HEK293 (cell line): Measurements from ENCODE around the gene MED17.

Experiments
- CTCF ChIA-PET: fragments of 350-600 bp; formaldehyde crosslinking; extraction: SDS; loops from one replicate; lab custom pipeline; 2021; ENCODE audit warnings: antibody characterized with exemption; lab: Yijun Ruan, JAX
- POLR2A ChIA-PET: fragments of 300-600 bp; formaldehyde crosslinking; extraction: SDS; loops from one replicate; lab custom pipeline; 2020; ENCODE audit warnings: antibody characterized with exemption, inconsistent platforms; lab: Yijun Ruan, JAX
- H3K27ac ChIP-seq: fragments of 200-500 bp; sonication (Bioruptor generic); 2 replicates; pipeline ENCODE4 v1.5.1; 2014; ENCODE audit warnings: low read depth, low read length, control low read depth, inconsistent platforms; ENCODE audit errors: extremely low read depth
- H3K36me3 ChIP-seq, 2 experiments: fragments of 200-500 bp in 1 of 2; sonication (Bioruptor generic) in 1 of 2; 1 replicate in 1 of 2; 2 replicates in 1 of 2; pipeline ENCODE4 v1.5.1; 2014 to 2017; ENCODE audit warnings: inconsistent platforms in 2 of 2, low read length in 2 of 2; ENCODE audit not compliant: control insufficient read depth in 2 of 2, insufficient read depth in 1 of 2
- H3K4me1 ChIP-seq: fragments of 200-500 bp; sonication (Bioruptor generic); 2 replicates; pipeline ENCODE4 v1.5.1; 2014; ENCODE audit warnings: mild to moderate bottlenecking, low read length, inconsistent platforms; ENCODE audit not compliant: control insufficient read depth, insufficient read depth
- H3K4me3 ChIP-seq: 2 replicates; pipeline ENCODE4 v1.5.1; 2011; ENCODE audit warnings: low read depth, mild to moderate bottlenecking, control low read depth, low read length, moderate library complexity
- H3K9me3 ChIP-seq: fragments of 200-500 bp; sonication (Bioruptor generic); 2 replicates; pipeline ENCODE4 v1.5.1; 2014; ENCODE audit warnings: low read depth, low read length, inconsistent platforms; ENCODE audit not compliant: control insufficient read depth, insufficient read depth
- GLIS1 ChIP-seq: fragments of 450-650 bp; formaldehyde crosslinking; IDR thresholded peaks from 2 replicates; pipeline ENCODE4 v1.5.1; 2016; ENCODE audit warnings: missing biosample characterization, missing genetic modification characterization
- MEIS1 ChIP-seq: sonication (generic); formaldehyde crosslinking; IDR thresholded peaks from 2 replicates; pipeline ENCODE4 v1.8.1; 2022; ENCODE audit warnings: missing genetic modification reagents, mild to moderate bottlenecking, borderline replicate concordance
- SETDB1 ChIP-seq: IDR thresholded peaks from one replicate; pipeline ENCODE4 v1.6.1; 2017; ENCODE audit warnings: mild to moderate bottlenecking, low read length, moderate library complexity, mixed read lengths; ENCODE audit not compliant: insufficient read length
- ZBTB1 ChIP-seq: fragments of 450-650 bp; formaldehyde crosslinking; IDR thresholded peaks from 2 replicates; pipeline ENCODE4 v1.5.1; 2016; ENCODE audit warnings: missing biosample characterization, missing genetic modification characterization
- ZNF169 ChIP-seq: fragments of 450-650 bp; formaldehyde crosslinking; IDR thresholded peaks from 2 replicates; pipeline ENCODE4 v1.5.1; 2016; ENCODE audit warnings: missing biosample characterization, missing genetic modification characterization
- ZNF23 ChIP-seq: fragments of 450-650 bp; formaldehyde crosslinking; IDR thresholded peaks from 2 replicates; pipeline ENCODE4 v1.5.1; 2016; ENCODE audit warnings: missing biosample characterization, missing genetic modification characterization, borderline replicate concordance
- ZNF292 ChIP-seq: fragments of 450-650 bp; formaldehyde crosslinking; IDR thresholded peaks from 2 replicates; pipeline ENCODE4 v1.5.1; 2016; ENCODE audit warnings: low read depth, missing biosample characterization, missing genetic modification characterization, borderline replicate concordance
- ZNF324 ChIP-seq: fragments of 450-650 bp; formaldehyde crosslinking; IDR thresholded peaks from 2 replicates; pipeline ENCODE4 v1.5.1; 2016; ENCODE audit warnings: missing biosample characterization, missing genetic modification characterization
- ZNF529 ChIP-seq: fragments of 450-650 bp; formaldehyde crosslinking; IDR thresholded peaks from 2 replicates; pipeline ENCODE4 v1.5.1; 2017; ENCODE audit warnings: missing genetic modification characterization, missing biosample characterization; ENCODE audit not compliant: insufficient replicate concordance
- ZNF560 ChIP-seq: fragments of 450-650 bp; formaldehyde crosslinking; IDR thresholded peaks from 2 replicates; pipeline ENCODE4 v1.5.1; 2017; ENCODE audit warnings: missing biosample characterization, missing genetic modification characterization, borderline replicate concordance
- ZNF600 ChIP-seq: fragments of 450-650 bp; formaldehyde crosslinking; IDR thresholded peaks from 2 replicates; pipeline ENCODE4 v1.5.1; 2016; ENCODE audit warnings: missing biosample characterization, missing genetic modification characterization
- ZNF623 ChIP-seq: fragments of 450-650 bp; formaldehyde crosslinking; IDR thresholded peaks from 2 replicates; pipeline ENCODE4 v1.5.1; 2016; ENCODE audit warnings: missing biosample characterization, missing genetic modification characterization
- ZSCAN30 ChIP-seq: fragments of 450-650 bp; IDR thresholded peaks from 2 replicates; pipeline ENCODE4 v1.5.1; 2018; ENCODE audit warnings: missing biosample characterization, mild to moderate bottlenecking, missing genetic modification characterization, moderate library complexity
- TF ChIP-seq, protein P1 (sequence below): fragments of 450-650 bp; formaldehyde crosslinking; IDR thresholded peaks from 2 replicates; pipeline ENCODE4 v1.5.1; 2017; ENCODE audit warnings: missing biosample characterization, missing genetic modification characterization
- TF ChIP-seq, protein P2 (sequence below): fragments of 450-650 bp; formaldehyde crosslinking; IDR thresholded peaks from 2 replicates; pipeline ENCODE4 v1.5.0; 2017; ENCODE audit warnings: missing biosample characterization, missing genetic modification characterization, borderline replicate concordance
- TF ChIP-seq, protein P3 (sequence below): fragments of 450-650 bp; formaldehyde crosslinking; IDR thresholded peaks from 2 replicates; pipeline ENCODE4 v1.5.1; 2016; ENCODE audit warnings: missing biosample characterization, missing genetic modification characterization, borderline replicate concordance

Gene MED17

DNA sequence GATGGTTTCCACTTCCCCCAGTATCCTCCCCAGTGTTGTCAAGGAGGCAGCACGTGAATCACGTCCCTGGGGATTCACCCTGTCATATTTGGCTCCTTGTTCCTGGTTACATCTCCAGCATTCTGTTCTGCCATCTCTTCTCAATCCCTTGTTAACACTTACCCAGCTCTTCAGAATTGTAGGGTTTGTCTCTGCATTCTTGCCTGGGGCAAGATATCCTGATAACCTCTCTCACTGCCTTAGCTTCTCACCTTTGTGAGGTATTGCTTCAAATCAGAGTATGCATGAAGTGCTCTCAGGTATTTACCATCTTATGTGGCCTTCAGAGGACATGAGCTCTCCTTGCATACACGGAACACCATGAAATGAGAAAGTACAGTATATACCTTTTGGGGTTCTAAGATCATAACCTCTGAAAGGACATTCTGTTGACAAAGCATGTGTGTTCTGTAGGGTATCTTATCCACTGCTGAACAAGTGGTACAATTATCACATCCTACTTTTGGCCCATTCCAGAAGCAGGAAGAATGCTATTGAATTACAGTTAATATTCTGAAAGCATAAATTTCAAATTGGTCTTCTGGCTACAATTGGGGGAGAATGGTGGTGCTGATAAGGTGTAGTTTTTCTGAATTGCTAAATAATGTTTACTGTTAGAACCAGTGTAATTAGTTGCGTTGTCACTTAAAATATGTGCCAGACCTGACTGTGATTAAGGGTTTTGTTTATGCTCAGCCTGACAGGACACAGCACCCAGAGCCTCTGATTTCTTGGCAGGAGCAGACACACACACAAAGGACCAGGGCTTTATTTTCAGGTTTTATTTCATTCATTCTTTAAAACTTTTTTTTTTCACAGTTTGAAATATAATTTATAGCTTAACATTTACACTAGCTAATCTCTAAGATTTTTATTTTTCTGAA, 33.6 kb downstream of the MED17 start:
- Histone ChIP-seq H3K36me3 (peaks cover 5 to 46% of the 10 kb centered on the region in 2 experiments; a peak in 2 of 3 replicates), H3K27ac (no peak overlapping the region), H3K4me3 (no peak overlapping the region), H3K4me1 (no peaks in the 10 kb centered on the region), H3K9me3 (no peaks in the 10 kb centered on the region)
- ChIA-PET CTCF (interaction anchor here (1.6 kb wide), 1 partner anchor 78 kb away, joined by 6 read pairs; no protein-coding TSS in a partner anchor), POLR2A (interaction anchor here (0.7 to 1.5 kb wide), 2 partner anchors 34 to 76 kb away, joined by 3 to 6 read pairs; partner anchors contain the start of genes C11orf54, MED17 and TAF1D)
- TF ChIP-seq ZBTB1 (no peak), ZNF292 (no peak), MEIS1 (no peak)
- TF ChIP-seq, protein P1, sequence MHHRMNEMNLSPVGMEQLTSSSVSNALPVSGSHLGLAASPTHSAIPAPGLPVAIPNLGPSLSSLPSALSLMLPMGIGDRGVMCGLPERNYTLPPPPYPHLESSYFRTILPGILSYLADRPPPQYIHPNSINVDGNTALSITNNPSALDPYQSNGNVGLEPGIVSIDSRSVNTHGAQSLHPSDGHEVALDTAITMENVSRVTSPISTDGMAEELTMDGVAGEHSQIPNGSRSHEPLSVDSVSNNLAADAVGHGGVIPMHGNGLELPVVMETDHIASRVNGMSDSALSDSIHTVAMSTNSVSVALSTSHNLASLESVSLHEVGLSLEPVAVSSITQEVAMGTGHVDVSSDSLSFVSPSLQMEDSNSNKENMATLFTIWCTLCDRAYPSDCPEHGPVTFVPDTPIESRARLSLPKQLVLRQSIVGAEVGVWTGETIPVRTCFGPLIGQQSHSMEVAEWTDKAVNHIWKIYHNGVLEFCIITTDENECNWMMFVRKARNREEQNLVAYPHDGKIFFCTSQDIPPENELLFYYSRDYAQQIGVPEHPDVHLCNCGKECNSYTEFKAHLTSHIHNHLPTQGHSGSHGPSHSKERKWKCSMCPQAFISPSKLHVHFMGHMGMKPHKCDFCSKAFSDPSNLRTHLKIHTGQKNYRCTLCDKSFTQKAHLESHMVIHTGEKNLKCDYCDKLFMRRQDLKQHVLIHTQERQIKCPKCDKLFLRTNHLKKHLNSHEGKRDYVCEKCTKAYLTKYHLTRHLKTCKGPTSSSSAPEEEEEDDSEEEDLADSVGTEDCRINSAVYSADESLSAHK (tag by site-specific recombination): peak; percentile 35; the same call in 1 of the 2 replicates

DNA sequence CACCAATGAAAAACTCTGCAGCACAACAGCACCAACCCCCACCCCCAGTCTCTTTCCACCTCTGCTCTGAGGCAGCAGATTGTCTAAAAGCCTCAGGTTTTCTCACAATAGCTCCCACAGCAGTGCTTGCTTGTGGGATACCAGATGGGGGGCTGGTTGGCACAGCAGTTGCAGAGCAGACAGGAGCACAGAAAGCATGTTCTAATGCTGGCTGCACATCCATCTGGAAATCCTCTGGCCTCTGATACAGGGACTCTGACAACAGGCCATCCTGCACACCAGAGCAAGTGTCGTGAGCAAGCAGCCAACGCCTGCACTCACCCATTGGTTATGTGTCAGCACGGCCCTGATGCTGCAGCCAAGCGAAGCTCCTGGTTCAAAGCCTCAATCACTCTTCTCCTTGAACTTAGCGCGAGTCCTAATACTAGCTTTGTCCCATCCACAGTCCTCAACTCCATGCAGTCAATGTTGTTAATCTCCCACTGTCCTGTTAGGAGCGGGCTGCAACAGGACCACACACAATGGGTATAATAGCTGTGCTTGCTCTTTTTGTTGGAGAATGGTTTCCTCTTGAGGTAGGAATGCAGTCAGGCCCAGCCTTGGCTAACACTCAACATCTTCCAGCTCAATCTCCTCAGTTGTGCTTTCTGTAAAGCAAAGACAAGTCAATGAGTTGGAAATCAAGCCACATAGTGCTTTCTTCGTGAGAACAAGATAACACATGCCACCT, 36.0 kb downstream of the MED17 start:
- CTCF ChIA-PET: interaction anchor here (1.1 kb wide), 1 partner anchor 76 kb away, joined by 5 read pairs; no protein-coding TSS in a partner anchor
- Histone ChIP-seq H3K4me1 (no peaks in the 10 kb centered on the region), H3K27ac (no peak overlapping the region), H3K36me3 (peaks cover 0 to 22% of the 10 kb centered on the region in 2 experiments; a peak in 1 of 3 replicates), H3K4me3 (no peak overlapping the region), H3K9me3 (no peaks in the 10 kb centered on the region)
- TF ChIP-seq GLIS1 (tag by site-specific recombination): no peak
- TF ChIP-seq, protein P2, sequence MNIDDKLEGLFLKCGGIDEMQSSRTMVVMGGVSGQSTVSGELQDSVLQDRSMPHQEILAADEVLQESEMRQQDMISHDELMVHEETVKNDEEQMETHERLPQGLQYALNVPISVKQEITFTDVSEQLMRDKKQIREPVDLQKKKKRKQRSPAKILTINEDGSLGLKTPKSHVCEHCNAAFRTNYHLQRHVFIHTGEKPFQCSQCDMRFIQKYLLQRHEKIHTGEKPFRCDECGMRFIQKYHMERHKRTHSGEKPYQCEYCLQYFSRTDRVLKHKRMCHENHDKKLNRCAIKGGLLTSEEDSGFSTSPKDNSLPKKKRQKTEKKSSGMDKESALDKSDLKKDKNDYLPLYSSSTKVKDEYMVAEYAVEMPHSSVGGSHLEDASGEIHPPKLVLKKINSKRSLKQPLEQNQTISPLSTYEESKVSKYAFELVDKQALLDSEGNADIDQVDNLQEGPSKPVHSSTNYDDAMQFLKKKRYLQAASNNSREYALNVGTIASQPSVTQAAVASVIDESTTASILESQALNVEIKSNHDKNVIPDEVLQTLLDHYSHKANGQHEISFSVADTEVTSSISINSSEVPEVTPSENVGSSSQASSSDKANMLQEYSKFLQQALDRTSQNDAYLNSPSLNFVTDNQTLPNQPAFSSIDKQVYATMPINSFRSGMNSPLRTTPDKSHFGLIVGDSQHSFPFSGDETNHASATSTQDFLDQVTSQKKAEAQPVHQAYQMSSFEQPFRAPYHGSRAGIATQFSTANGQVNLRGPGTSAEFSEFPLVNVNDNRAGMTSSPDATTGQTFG: no peak
- TF ChIP-seq, protein P3, sequence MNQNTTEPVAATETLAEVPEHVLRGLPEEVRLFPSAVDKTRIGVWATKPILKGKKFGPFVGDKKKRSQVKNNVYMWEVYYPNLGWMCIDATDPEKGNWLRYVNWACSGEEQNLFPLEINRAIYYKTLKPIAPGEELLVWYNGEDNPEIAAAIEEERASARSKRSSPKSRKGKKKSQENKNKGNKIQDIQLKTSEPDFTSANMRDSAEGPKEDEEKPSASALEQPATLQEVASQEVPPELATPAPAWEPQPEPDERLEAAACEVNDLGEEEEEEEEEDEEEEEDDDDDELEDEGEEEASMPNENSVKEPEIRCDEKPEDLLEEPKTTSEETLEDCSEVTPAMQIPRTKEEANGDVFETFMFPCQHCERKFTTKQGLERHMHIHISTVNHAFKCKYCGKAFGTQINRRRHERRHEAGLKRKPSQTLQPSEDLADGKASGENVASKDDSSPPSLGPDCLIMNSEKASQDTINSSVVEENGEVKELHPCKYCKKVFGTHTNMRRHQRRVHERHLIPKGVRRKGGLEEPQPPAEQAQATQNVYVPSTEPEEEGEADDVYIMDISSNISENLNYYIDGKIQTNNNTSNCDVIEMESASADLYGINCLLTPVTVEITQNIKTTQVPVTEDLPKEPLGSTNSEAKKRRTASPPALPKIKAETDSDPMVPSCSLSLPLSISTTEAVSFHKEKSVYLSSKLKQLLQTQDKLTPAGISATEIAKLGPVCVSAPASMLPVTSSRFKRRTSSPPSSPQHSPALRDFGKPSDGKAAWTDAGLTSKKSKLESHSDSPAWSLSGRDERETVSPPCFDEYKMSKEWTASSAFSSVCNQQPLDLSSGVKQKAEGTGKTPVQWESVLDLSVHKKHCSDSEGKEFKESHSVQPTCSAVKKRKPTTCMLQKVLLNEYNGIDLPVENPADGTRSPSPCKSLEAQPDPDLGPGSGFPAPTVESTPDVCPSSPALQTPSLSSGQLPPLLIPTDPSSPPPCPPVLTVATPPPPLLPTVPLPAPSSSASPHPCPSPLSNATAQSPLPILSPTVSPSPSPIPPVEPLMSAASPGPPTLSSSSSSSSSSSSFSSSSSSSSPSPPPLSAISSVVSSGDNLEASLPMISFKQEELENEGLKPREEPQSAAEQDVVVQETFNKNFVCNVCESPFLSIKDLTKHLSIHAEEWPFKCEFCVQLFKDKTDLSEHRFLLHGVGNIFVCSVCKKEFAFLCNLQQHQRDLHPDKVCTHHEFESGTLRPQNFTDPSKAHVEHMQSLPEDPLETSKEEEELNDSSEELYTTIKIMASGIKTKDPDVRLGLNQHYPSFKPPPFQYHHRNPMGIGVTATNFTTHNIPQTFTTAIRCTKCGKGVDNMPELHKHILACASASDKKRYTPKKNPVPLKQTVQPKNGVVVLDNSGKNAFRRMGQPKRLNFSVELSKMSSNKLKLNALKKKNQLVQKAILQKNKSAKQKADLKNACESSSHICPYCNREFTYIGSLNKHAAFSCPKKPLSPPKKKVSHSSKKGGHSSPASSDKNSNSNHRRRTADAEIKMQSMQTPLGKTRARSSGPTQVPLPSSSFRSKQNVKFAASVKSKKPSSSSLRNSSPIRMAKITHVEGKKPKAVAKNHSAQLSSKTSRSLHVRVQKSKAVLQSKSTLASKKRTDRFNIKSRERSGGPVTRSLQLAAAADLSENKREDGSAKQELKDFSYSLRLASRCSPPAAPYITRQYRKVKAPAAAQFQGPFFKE (tag by site-specific recombination): no peak
- TF ChIP-seq ZNF23 (tag by site-specific recombination): no peak
- no peak for TF ChIP-seq ZNF560 (tag by site-specific recombination)
- no peak for TF ChIP-seq ZNF529
- TF ChIP-seq ZNF324 (tag by site-specific recombination): no peak
- TF ChIP-seq ZSCAN30: no peak
- no peak for TF ChIP-seq ZNF169 (tag by site-specific recombination)
- no peak for TF ChIP-seq SETDB1
- TF ChIP-seq ZNF600: no peak
- no peak for TF ChIP-seq ZNF623 (tag by site-specific recombination)
- POLR2A ChIA-PET: no interaction called here
